RCC 7860 (cell line): ENCODE data around the gene SLC25A21.

Experiments
- DNase-seq: peaks from one replicate; pipeline ENCODE4 v3.0.0-alpha.2; 2015; ENCODE audit warnings: low spot score
- FAIRE-seq: peaks from 2 replicates; lab custom pipeline; 2012; peaks lifted over from hg19 to GRCh38; lab: Jason Lieb, UNC

Gene SLC25A21

DNA sequence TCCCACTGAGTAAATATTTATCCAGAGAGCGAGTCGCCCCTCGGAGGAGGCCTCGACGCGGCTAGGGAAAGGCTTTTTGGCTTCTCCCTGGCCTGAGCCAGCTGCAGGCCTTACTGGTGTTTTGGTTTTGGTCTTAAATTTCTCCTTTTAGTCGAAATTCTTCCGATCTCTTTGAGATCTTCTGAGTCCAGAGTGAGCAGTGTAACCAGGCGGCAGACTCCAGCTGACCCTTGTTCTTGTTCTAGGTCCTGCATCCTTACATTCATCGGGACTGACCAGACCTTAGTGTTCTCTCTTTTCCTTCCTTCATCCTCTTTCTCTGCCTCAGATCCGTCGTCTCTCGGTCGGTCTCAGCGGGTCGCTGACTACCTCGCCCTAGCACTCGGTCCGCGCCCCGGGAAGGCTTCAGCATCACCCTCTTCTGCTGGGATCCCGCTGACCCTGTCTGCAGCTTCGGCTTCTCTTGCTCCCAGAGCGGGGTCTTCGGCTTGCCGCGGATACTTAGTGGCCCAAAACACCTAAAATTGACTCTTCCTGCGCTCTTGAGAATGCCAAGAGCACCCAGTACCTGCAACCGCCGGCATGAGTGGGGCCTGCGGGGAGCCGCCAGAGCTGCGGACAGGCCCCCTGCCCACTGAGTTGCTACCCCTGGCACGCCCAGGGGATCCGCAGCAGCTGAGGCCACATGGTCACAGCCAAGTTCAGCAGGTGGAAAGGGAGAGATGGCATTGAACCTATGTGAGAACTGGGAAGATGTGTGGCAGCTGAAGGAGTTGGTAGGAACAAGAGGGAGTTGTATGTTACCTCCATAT, 513.2 kb downstream of the SLC25A21 start:
- FAIRE-seq (no peak), DNase-seq (no peak)

DNA sequence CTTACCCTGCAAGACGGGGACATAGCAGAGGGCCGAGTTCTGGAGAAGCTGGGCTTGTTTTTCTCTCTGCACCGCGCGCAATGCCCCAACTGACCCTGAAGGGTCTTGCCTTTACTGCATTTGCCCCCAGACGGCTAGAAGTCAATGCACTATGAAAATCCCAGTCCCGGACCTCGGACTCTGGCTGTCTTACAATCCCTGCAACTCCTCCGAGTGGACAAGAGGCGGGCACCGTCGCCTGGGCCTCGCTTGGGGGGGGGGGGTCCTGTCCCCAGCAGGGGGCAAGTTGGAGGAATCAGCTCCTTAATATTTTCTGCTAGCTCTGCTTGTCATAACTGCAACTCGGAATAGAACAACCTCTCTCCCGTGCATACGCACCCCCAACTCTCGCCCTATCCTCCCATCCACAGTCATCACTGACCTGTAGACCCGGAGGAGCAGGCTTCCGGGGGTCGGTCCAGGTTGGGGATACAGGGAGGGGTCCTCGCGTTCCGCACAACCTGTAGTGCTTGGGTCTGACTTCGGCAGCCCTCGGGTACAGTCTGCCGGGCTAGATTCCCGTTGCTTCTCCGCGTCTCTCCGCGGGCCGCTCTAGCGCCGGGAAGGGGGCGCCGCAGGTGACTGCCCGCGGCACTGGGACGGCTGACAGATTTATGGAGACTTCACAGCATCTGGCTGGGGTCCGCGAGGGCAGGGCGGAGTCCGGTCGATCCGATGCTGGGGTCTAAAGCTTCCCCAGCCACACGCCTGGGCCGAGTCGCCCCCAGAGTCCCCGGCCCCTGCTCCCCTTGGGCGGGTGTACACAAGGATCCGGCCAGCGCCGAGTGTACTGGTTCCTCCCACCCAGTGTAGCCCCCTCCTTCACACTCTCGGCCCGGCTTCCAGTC, 514.0 kb downstream of the SLC25A21 start:
- DNase-seq = no peak
- FAIRE-seq = no peak

DNA sequence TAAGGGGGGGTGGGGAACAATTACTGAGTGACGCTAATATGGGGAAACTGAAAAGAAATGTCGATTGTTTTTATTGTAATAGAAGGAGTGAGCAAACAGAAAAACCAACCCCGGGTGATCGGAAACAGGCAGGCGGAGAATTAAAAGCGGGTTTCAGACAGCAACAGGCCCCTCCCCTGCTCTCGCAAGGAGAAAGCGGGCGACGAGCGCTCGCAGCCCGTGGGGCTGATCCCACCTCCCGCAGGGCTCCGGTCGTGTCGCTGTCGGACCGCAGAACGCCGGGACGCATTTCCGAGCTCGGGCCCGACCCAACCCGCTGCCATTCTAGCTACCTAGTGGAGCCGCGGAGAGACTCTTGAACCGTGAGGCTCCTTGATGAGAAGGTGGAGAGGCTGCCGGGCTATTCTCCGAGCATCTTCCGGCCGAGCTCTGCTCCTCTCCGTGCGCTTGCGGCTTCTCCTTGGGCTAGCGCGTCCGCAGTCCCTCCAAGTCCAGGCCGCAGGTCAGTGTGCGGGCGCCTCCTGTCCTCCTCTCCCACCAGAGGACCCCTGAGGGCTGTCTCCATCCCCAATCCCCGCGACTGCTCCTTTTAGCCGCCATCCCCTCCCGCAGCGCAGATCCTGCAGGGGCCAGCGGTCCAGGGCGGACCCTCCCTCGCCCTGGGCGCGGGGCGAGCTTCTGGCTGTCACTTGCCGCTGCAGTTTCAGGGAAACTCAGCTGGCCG, 514.8 kb downstream of the SLC25A21 start:
- DNase-seq = no peak
- no peak for FAIRE-seq

DNA sequence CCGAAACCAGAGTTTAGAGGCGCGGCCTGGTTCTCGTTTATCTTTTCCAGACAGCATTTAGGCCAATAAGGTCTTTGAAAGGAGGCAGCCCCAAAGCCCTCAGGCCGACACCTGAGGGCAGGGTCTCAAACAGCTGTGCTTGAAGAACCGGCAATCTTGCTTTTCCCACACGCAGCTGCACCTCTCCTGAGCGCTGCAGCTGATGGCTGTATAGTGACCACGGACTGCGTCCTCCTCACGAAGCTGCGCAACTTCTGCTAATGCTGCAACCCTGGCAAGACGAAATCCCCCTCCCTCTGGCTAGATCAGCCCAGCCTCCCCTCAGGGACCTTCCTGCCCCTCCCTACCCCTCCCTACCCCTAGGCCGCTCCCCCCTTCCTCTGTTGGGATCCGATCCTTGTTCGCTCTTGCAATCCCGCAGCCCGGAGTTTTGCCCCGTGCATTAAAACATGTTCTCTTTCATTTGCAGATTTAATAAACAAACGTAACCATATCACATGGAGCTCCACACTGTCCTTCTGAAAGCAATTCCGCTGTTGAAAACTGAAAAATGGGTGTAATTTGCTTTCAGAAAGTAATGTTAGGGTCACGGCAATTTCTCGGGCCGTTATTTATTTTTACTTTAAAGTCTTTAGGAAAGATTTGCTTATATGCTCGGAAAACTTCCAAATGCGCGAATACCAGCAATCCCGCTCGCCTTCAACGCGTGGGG, 515.6 kb downstream of the SLC25A21 start:
- FAIRE-seq (no peak), DNase-seq (no peak)

DNA sequence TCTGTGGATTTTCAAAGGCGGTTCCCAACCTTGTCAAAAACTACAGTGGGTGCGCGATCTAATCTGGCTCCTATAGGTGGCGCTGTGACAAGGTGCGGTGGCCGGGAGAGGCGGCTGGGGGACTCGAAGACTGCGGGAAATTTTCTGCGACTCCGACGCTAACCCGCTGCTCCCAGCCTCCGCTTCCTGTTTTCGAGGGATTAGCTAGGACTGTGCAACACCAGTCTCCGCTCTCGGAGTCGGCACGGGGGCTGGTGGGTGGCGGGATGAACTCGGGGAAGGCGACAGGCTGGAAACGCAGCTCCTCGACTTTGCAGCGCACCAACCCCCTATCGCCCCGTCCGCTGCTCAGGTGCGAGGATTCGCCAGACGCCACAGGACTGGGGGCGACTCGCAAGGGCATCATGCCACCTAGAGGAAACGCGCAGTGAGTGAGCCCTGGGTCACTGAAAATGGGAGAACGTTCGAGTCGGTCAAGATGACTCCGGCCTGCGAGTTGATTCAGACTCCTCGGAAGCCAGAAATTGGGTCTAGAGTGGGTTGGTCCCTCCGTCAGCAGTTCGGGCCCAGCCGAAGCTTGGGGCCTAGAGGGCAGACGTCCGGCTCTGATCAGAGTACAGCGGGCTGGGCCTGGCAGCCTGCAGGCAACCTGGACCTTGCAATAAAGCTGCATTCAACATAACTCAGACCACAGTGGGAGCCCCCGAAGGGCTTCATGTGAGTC, 516.3 kb downstream of the SLC25A21 start:
- FAIRE-seq = no peak
- DNase-seq = no peak

DNA sequence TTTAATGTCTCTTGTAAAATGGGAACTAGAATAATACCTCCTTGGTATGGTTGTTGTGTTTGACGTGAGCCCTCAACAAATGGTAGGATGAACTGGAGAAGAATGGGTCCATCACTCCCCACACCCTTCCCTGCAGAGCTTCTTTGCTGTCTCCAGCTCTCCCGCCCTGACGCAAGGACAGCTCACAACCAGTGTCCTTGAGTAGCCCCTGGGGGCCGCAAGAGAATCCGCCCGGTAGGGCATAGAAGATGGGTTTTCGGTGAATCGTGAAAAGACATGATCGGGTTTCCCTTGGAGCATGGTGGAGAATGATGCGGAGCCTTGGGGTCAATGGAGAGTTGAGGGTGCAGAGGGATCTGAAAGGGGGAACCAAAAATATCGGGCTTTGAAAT, 516.8 kb downstream of the SLC25A21 start:
- DNase-seq = no peak
- no peak for FAIRE-seq

DNA sequence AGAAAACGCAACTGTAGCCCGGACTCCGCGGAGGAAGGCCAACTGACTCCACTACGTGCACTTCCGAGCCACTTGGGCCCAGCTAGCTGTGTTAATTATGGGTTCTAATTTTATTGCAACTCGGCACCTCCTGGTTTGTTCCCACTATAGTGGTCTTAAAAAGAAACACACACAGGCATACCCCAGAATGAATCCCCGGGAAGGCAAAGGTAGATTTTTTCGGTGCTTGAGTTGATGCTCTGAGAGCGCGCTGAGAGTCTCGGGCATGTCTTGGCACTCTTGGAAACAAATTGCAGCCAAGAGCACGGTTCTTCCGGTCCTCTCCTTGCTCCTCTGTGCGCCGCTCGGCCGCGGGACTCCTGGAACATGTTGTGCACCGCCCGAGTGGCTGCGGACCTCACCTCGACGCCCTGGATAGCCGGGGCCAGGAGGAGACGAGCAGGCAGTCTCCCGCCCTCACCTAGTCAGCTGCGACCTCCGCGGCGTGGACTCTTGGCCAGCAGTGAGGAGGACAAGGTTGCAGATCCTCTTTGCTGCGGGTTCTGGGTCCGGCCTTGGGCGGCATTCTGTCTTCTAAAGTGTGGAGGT, 517.5 kb downstream of the SLC25A21 start:
- DNase-seq = no peak
- FAIRE-seq = no peak

DNA sequence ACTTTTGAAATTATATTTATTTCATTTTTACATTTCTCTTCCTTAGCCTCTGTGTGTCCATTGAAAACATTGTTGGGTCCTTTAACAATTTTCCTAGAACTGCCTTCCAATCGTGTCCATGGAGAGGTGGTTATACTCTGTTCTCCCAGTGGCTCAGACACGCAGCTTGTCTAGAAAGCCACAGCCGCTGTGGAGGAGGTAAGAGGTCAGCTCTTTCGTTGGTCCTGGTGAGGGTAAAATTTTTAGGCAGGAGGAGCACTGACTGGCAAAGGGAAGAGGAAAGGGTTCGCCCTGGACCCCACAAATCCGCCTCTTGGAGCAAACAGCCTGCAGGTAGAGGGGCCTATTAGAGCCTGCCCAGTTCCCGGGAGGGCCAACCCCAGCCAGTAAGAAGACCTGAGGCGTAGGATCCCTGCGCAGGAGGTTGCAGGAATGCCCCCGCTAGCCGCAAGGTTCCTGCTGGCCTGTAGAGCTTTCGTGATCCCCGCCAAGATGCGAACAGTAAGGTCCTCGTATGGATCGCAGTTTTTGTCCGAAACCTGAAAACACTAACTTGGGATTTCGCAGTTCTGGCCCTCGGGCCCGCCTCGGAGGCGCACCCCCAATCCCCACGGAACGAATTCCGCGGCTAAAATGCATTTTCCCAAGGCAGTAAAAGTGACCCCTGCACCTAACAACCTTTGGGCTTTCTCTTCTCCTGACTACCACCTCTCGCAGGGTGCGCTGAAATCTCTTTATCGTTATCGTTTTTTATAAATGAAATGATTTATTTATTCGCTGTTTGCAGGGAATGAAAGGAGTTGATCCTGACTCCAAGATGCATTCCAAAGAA, 518.2 kb downstream of the SLC25A21 start:
- DNase-seq (no peak), FAIRE-seq (no peak)

DNA sequence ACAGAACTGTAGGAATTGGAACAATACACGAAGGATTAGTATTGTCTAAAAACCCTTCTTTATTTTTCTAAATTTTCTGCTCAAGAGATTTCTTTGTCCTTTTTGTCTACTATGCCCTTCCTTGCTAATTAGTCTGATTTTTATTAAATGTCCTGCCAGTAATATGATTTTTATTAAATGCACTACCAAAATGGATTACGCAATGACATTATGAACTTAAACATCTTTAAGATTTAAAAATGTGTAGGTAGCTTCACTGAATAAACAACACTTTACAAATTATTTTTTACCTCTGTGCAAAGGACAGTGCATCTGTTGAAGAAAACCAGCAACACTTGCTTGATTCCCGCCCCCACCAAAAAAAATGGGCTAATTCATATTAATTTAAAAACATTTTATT, 519.0 kb downstream of the SLC25A21 start:
- no peak for DNase-seq
- no peak for FAIRE-seq

DNA sequence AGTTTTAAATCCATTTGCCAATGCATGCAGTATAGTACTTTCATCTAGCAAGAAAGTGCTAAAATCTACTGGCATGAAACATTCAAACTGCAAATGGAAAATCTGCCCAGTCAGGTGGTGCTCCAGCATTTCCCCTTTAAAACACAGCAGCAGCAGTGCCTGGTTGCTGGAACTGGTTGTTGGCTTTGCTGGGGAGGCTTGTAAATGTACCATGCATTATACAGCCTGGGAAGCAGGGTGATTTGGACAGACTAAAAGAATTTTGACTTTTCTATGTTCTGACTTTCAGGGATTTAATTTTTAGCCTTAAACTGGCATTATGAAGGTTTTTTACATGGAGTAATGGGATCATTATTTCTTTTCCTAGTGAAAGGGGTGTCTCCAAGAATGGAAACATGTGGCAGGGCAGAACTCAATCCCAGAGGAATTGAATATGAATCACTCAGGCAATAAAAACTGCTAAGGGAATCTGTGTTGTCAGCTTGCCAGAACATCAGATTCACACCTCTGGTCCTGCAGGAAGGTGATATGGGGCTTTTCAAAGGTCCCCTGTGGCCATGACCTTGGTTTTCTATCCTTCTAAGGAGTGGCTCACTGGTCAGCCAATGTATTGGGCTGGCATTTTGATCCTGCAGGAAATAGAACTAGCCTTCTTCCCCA, 519.7 kb downstream of the SLC25A21 start:
- FAIRE-seq (no peak), DNase-seq (no peak)

DNA sequence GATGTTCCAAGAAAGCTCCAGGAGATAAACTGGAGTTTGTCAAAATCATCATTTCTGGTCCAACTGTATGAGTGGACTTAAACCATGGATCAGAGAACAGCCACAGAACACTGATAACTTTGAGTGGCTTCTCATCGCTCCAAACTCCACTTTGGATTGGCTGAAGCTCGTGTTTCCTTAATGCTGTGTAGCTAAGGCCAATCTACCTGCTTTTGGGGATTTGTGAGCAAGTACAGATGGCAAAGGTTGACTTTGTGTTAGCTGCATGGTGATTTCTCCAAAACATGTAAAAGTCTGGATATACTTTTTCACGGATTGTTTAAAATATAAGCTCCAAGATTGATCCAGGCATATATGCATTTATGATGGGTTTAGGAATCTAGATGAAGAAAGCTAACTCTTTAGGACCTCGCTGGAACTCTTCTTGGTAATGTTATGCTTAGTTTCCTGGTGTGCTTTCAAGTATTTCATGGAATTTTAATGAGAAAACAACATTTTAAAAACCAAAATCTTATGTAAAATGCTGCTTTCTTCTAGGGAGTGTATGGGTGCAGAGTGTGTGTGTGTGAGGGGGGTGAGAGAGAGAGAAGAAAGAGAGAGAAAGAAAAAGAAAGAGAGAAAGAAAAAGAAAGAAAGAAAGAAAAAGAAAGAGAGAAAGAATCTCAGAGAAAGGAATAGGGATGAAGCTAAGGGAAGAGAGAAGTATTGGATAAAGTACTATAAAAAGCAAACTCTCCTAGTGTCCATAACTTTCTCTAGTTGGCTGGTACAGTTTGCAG, 522.3 kb downstream of the SLC25A21 start:
- no peak for DNase-seq
- FAIRE-seq = no peak

DNA sequence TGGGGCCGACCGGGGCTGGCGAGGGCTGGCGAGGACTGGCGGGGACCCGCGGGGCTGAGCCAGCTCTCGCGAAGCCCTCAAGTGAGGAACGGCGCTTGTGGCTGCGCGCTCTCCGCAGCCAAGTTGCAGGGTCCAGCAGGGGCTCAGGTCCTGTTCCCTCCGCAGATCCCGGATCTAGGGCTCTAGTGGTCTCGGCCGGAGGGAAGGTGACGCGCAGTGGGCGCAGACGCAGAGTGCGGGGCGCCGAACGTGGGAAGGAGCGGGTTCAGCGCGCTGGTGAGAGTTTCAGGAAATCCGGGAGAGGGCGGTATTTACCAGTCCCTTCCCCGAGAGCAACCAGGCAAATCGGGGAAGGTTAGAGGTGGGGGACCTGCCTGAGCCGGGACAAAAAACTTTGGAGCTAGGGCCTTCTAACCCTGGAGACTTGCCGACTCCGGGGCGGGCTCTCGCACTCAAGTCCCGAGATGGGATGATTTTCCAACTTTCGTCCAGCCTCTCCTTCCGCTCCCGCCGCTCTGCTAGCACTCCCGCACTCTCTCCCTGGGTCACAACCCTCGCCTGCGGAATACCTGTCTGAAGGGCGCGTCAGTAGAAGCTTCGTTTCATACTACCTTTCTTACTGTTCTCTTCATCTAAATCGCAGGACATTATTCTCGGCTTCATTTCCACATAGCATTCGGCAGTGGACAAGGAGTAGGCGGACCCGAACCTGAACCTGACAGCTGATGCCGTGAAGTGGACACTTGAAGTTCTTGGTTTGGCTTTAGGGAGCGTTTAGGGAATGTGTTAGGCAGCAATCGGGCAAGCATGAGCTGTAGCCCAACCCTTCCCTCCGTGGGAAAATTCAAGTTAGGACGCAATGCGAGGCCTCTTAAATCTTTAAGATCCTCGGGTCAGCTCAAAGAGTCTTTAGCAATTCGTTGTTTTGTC, 524.3 kb downstream of the SLC25A21 start:
- DNase-seq (no peak), FAIRE-seq (no peak)

DNA sequence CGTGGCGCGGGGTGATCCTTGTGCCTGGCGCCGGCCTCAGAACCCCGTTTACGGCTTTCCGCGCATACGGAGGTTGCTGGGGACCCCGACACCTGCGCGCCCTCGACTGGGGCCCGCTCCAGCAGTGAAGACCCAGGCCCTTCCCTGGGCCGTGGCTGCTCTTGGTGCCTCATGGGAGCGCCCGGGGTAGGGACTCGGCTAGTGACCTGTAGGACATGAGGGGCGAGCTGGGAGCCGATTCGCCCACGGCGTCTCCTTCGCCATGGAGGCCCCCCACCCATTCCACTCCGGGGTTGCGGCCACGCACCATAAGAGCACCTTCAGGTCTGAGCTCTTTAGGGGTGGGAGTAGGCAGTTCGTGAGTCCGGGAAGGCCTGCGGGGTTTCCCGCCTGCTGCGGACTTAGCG, 525.0 kb downstream of the SLC25A21 start:
- DNase-seq = no peak
- FAIRE-seq = no peak

DNA sequence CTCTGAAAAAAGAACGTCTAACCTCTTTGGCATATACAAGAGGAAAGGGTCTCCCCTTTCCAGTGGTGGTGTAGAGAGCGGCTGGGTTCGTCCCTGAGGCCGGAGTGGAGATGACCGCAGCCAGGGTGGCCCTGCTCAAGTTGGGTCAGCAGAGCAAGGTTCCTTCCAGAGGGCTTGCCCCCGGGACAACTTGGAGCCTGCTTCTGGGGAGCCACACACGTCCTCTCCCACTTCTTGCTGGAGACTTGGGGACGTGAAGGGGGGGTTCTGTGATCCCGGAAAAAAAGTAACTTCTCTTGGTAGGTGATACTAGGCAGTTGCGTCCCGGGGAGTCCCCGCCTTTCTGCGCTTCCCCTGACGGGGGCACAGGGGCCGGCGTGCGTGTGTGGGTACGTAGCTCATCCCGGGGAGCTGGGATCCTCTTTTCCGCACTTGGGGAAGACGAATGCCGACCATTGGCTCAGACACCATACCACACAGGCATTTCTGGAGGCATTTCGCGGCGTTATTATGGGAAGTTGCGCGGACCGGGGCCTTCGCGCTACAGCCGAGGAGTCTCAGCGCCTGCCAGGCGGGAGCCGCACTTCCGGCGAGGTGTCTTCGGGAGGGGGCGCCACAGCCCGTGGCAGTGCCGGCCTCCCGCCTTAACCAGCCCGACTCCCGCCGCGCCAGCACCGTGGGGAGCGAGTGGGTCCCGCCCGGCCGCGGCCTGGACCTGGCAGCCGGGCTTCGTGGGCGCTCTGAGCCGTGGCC, 525.6 kb downstream of the SLC25A21 start:
- FAIRE-seq (no peak), DNase-seq (no peak)

DNA sequence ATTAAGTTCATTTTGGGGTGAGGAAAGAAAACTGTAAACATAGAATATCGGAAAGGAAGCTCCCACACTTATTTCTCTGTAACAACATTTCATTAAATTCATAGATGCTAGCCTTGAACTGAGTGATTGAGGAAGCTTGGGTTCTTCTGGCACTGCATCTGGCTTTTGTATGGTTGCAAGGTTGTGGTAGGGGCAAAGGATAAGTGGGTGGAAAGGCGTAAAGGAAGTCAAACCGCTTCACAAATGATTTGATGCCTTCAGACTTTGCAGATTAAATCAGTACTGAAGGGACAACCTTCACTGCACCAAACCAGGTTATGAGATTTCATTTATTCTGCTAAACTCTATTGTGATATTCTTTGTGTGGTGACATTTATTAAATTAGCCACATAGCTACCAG, 538.8 kb downstream of the SLC25A21 start:
- FAIRE-seq (no peak), DNase-seq (no peak)
